Mesodermal cell (in vitro differentiated cells): ENCODE data around the gene WASF2.

ENCODE experiments used
- H3K27ac ChIP-seq: 2 replicates; pipeline ENCODE4 v1.7.0; 2013; ENCODE audit warnings: mild to moderate bottlenecking, low read depth, low read length, moderate library complexity; ENCODE audit not compliant: severe bottlenecking
- H3K36me3 ChIP-seq: 2 replicates; pipeline ENCODE4 v1.7.1; 2013; ENCODE audit warnings: mild to moderate bottlenecking, low read length, moderate library complexity; ENCODE audit not compliant: control insufficient read depth, insufficient read depth
- H3K4me1 ChIP-seq: one replicate; pipeline ENCODE4 v1.7.1; 2013; ENCODE audit warnings: mild to moderate bottlenecking, low read length; ENCODE audit not compliant: insufficient read depth, control insufficient read depth, poor library complexity, severe bottlenecking
- H3K4me3 ChIP-seq: 2 replicates; pipeline ENCODE4 v1.7.0; 2013; ENCODE audit warnings: low read length, control low read depth, mild to moderate bottlenecking; ENCODE audit not compliant: insufficient read depth, poor library complexity, severe bottlenecking; ENCODE audit errors: extremely low read depth
- H3K9me3 ChIP-seq: 2 replicates; pipeline ENCODE4 v1.7.1; 2013; ENCODE audit warnings: mild to moderate bottlenecking, low read length, moderate library complexity; ENCODE audit not compliant: control insufficient read depth
- WGBS, 2 experiments: methylation state at CpG; one replicate each; pipeline ENCODE4 v1.1.5; 2013; ENCODE audit warnings: missing lambda C conversion rate in 2 of 2; ENCODE audit not compliant: insufficient coverage in 2 of 2; 5-methylcytosine and 5-hydroxymethylcytosine counted together

Gene WASF2

GRCh38 chr1:27403065-27403726 lies 86.8 kb downstream of the WASF2 start:
- whole genome bisulfite sequencing, 2 experiments, result 77 to 86% methylated on average over 20 of the region's 24 CpGs
- peaks cover 42% of the 10 kb centered on the region for H3K4me1 ChIP-seq
- no peaks in the 10 kb centered on the region for H3K9me3 ChIP-seq
- H3K27ac ChIP-seq, result peak overlapping the region; percentile 73
- H3K36me3 ChIP-seq, result peaks cover 36% of the 10 kb centered on the region
- H3K4me3 ChIP-seq, result no peak overlapping the region

- Histone ChIP-seq H3K9me3 (no peaks in the 10 kb centered on the region), H3K4me3 (no peak overlapping the region), H3K36me3 (peaks cover 28% of the 10 kb centered on the region), H3K27ac (peak overlapping the region; percentile 73), H3K4me1 (peaks cover 45% of the 10 kb centered on the region)
- WGBS, 2 experiments, result 77 to 86% methylated on average over 8 of the region's 8 CpGs
These were observed 87.6 kb downstream of the WASF2 start for GRCh38 chr1:27402349-27402754.

- Histone ChIP-seq H3K4me1 (peaks cover 37% of the 10 kb centered on the region), H3K36me3 (peaks cover 22% of the 10 kb centered on the region), H3K27ac (no peak overlapping the region), H3K9me3 (no peaks in the 10 kb centered on the region), H3K4me3 (no peak overlapping the region)
- WGBS, 2 experiments, result 88 to 100% methylated on average over 5 of the region's 5 CpGs
These were observed 89.0 kb downstream of the WASF2 start for GRCh38 chr1:27400963-27401341.

- Histone ChIP-seq H3K4me1 (peaks cover 32% of the 10 kb centered on the region), H3K4me3 (no peak overlapping the region), H3K27ac (no peak overlapping the region), H3K9me3 (no peaks in the 10 kb centered on the region), H3K36me3 (peaks cover 22% of the 10 kb centered on the region)
- WGBS, 2 experiments, result 62 to 66% methylated on average over 12 to 13 of the region's 13 CpGs
These were observed 89.6 kb downstream of the WASF2 start for GRCh38 chr1:27400082-27400962.

- WGBS, 2 experiments, result 93 to 94% methylated on average over 9 of the region's 19 CpGs
- Histone ChIP-seq H3K4me3 (no peak overlapping the region), H3K9me3 (no peaks in the 10 kb centered on the region), H3K27ac (no peak overlapping the region), H3K36me3 (peaks cover 16% of the 10 kb centered on the region), H3K4me1 (peaks cover 24% of the 10 kb centered on the region)
These were observed 90.5 kb downstream of the WASF2 start for GRCh38 chr1:27399251-27400025.

- Histone ChIP-seq H3K4me3 (no peak overlapping the region), H3K36me3 (peaks cover 9% of the 10 kb centered on the region), H3K27ac (no peak overlapping the region), H3K4me1 (peaks cover 16% of the 10 kb centered on the region), H3K9me3 (no peaks in the 10 kb centered on the region)
- WGBS, 2 experiments, result 86% methylated on average over 1 of the region's 4 CpGs; no CpG with 5 or more reads in 1 of the 2 experiments
These were observed 91.4 kb downstream of the WASF2 start for GRCh38 chr1:27398405-27399149.

GRCh38 chr1:27397749-27398148 lies 92.2 kb downstream of the WASF2 start:
- Histone ChIP-seq H3K4me1 (peaks cover 9% of the 10 kb centered on the region), H3K9me3 (no peaks in the 10 kb centered on the region), H3K4me3 (no peak overlapping the region), H3K36me3 (peaks cover 4% of the 10 kb centered on the region), H3K27ac (no peak overlapping the region)
- WGBS, 2 experiments, result 65 to 83% methylated on average over 3 to 6 of the region's 7 CpGs

GRCh38 chr1:27397110-27397509 lies 92.9 kb downstream of the WASF2 start:
- no peak overlapping the region for H3K4me3 ChIP-seq
- H3K27ac ChIP-seq, result no peak overlapping the region
- H3K4me1 ChIP-seq, result peaks cover 10% of the 10 kb centered on the region
- H3K36me3 ChIP-seq, result peaks cover 2% of the 10 kb centered on the region
- 86 to 97% methylated on average over 3 of the region's 3 CpGs for WGBS, 2 experiments
- no peaks in the 10 kb centered on the region for H3K9me3 ChIP-seq

GRCh38 chr1:27395441-27396195 lies 94.3 kb downstream of the WASF2 start:
- Histone ChIP-seq H3K36me3 (no peaks in the 10 kb centered on the region), H3K27ac (no peak overlapping the region), H3K4me3 (no peak overlapping the region), H3K9me3 (no peaks in the 10 kb centered on the region), H3K4me1 (peaks cover 15% of the 10 kb centered on the region)
- 0% methylated on average over 2 to 3 of the region's 10 CpGs for WGBS, 2 experiments
